PC-9 (cell line): ENCODE measurements around the gene SAMHD1. TPM values are rescaled to one million over a fixed set of nuclear protein-coding genes. Genes with fewer than 3 reads are reported as not detected.

ENCODE experiments used
- BruUV-seq: library from RNA; stranded (reverse); fragments of 400-500 nt; replicated peaks from 2 replicates; lab custom pipeline; 2021; lab: Mats Ljungman, UMichigan
- CTCF ChIA-PET: fragments of 300-600 bp; sonication (Branson Sonifier 250); formaldehyde crosslinking; loops from one replicate; lab custom pipeline; 2022; ENCODE audit warnings: antibody characterized with exemption; lab: Charles Lee
- POLR2A ChIA-PET: fragments of 300-600 bp; sonication (Branson Sonifier 250); formaldehyde crosslinking; loops from one replicate; lab custom pipeline; 2022; ENCODE audit warnings: antibody characterized with exemption; ENCODE audit not compliant: unreplicated experiment; lab: Charles Lee
- DNase-seq, 2 experiments: peaks; one replicate each; pipeline versions ENCODE4 v3.0.0 to v3.0.0-alpha.2; 2015 to 2022; ENCODE audit warnings: mixed read lengths in 1 of 2
- H2AFZ ChIP-seq: fragments of 200-600 bp; sonication (generic); 2 replicates; pipeline ENCODE4 v1.8.1; 2017; ENCODE audit warnings: antibody characterized with exemption
- H3F3A ChIP-seq: fragments of 200-600 bp; sonication (generic); 2 replicates; pipeline ENCODE4 v1.8.1; 2017; ENCODE audit warnings: antibody characterized with exemption, mild to moderate bottlenecking, low read depth; ENCODE audit not compliant: insufficient read depth
- H3K27ac ChIP-seq: fragments of 200-600 bp; sonication (generic); 2 replicates; pipeline ENCODE4 v1.6.1; 2016; ENCODE audit warnings: mixed run types
- H3K27me3 ChIP-seq: fragments of 200-600 bp; sonication (generic); 2 replicates; pipeline ENCODE4 v1.6.1; 2016; ENCODE audit warnings: low read depth, mixed run types; ENCODE audit not compliant: insufficient read depth
- H3K36me3 ChIP-seq: fragments of 200-600 bp; sonication (generic); 2 replicates; pipeline ENCODE4 v1.6.1; 2016; ENCODE audit warnings: low read depth, mixed run types
- H3K4me1 ChIP-seq: fragments of 200-600 bp; sonication (generic); replicated peaks from 2 replicates; pipeline ENCODE4 v1.6.1; 2016; ENCODE audit warnings: mixed run types; ENCODE audit not compliant: insufficient read depth
- H3K4me2 ChIP-seq: fragments of 200-600 bp; sonication (generic); 2 replicates; pipeline ENCODE4 v1.6.1; 2017; ENCODE audit warnings: mixed run types
- H3K4me3 ChIP-seq: fragments of 200-600 bp; sonication (generic); 2 replicates; pipeline ENCODE4 v1.6.1; 2016; ENCODE audit warnings: mixed run types
- H3K79me2 ChIP-seq: fragments of 200-600 bp; sonication (generic); 2 replicates; pipeline ENCODE4 v1.6.1; 2017; ENCODE audit warnings: low read depth, mixed run types
- H3K9me2 ChIP-seq: fragments of 200-600 bp; sonication (generic); 2 replicates; pipeline ENCODE4 v1.8.1; 2017; ENCODE audit warnings: mild to moderate bottlenecking; ENCODE audit not compliant: insufficient read depth
- H3K9me3 ChIP-seq: fragments of 200-600 bp; sonication (generic); 2 replicates; pipeline ENCODE4 v1.8.1; 2016; ENCODE audit warnings: low read depth; ENCODE audit not compliant: insufficient read depth
- H4K20me1 ChIP-seq: fragments of 200-600 bp; sonication (generic); 2 replicates; pipeline ENCODE4 v1.8.1; 2017; ENCODE audit not compliant: insufficient read depth
- CTCF ChIP-seq: fragments of 200-600 bp; sonication (generic); conservative IDR thresholded peaks from 2 replicates; pipeline ENCODE4 v1.6.1; 2017; ENCODE audit warnings: mixed run types, antibody characterized with exemption, mild to moderate bottlenecking, moderate library complexity
- EZH2 ChIP-seq: fragments of 200-600 bp; sonication (generic); IDR thresholded peaks from 2 replicates; pipeline ENCODE4 v1.8.0; 2017; ENCODE audit warnings: antibody characterized with exemption, low read depth
- intact Hi-C: fragments of 100-400 bp; cut with micrococcal nuclease; formaldehyde crosslinking; loops from one replicate; pipeline ENCODE4 v1.10.0; 2022; ENCODE audit not compliant: unreplicated experiment
- total RNA-seq: library from RNA; stranded (reverse); gene quantifications from 2 replicates; pipeline ENCODE4 v1.2.3, GENCODE V29; 2021

SAMHD1 gene
- total RNA-seq, 1 experiment from 2014 or later: 21.2 TPM

- Histone ChIP-seq H3K36me3 (no peaks in the 10 kb centered on the region), H3K79me2 (no peaks in the 10 kb centered on the region), H3K9me2 (no peaks in the 10 kb centered on the region), H3K4me2 (no peak overlapping the region), H3K4me3 (no peak overlapping the region), H3F3A (no peaks in the 10 kb centered on the region; the same call in 1 of the 2 replicates), H2AFZ (no peak overlapping the region), H3K4me1 (peaks cover 15% of the 10 kb centered on the region), H4K20me1 (no peaks in the 10 kb centered on the region), H3K9me3 (no peaks in the 10 kb centered on the region), H3K27me3 (no peaks in the 10 kb centered on the region), H3K27ac (no peak overlapping the region)
- no peak for DNase-seq
- no peak for TF ChIP-seq EZH2
- no peak for TF ChIP-seq CTCF
- no TSS peak for BruUV-seq
- intact Hi-C loops: no loop called here
- POLR2A ChIA-PET: interaction anchor here (0.5 kb wide), 1 partner anchor 693 kb away, joined by 4 read pairs; no protein-coding TSS in a partner anchor
- CTCF ChIA-PET: interaction anchor here (0.7 kb wide), 1 partner anchor 139 kb away, joined by 4 read pairs; no protein-coding TSS in a partner anchor
Measured at GRCh38 chr20:36925234-36925633, 26.3 kb downstream of the SAMHD1 start.

GRCh38 chr20:36924167-36925045, 27.1 kb downstream of the SAMHD1 start:
- Histone ChIP-seq H3K4me1 (peaks cover 15% of the 10 kb centered on the region), H3K4me3 (no peak overlapping the region), H3K4me2 (no peak overlapping the region), H2AFZ (no peak overlapping the region), H3K36me3 (no peaks in the 10 kb centered on the region), H3K9me2 (no peaks in the 10 kb centered on the region), H3K27ac (no peak overlapping the region), H3K9me3 (no peaks in the 10 kb centered on the region), H3K27me3 (no peaks in the 10 kb centered on the region), H3K79me2 (no peaks in the 10 kb centered on the region), H4K20me1 (no peaks in the 10 kb centered on the region), H3F3A (peaks cover 1% of the 10 kb centered on the region; the same call in 1 of the 2 replicates)
- ChIA-PET POLR2A (interaction anchor here (0.6 kb wide), 1 partner anchor 452 kb away, joined by 7 read pairs; no protein-coding TSS in a partner anchor), CTCF (interaction anchor here (0.7 to 1.0 kb wide), 3 partner anchors 140 to 1274 kb away, joined by 3 to 14 read pairs (median 4); no protein-coding TSS in a partner anchor)
- no peak for DNase-seq
- no TSS peak for BruUV-seq
- intact Hi-C loops: no loop called here
- TF ChIP-seq CTCF (no peak), EZH2 (no peak)

DNA sequence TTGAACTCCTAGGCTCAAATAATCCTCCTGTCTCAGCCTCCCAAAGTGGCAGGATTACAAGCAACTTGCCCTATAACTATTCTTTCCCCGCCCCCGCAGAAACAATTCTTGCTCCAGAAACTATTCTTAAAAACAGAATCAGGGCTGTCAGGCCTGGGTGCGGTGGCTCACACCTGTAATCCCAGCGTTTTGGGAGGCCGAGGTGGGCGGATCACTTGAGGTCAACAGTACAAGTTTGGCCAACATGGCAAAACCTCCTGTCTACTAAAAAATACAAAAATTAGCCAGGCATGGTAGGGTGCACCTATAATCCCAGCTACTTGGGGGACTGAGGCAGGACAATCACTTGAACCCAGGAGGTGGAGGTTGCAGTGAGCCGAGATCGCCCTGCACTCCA, 31.2 kb downstream of the SAMHD1 start:
- ChIA-PET CTCF (interaction anchor here (0.5 to 0.7 kb wide), 4 partner anchors 8 to 705 kb away, joined by 3 to 6 read pairs (median 4); a partner anchor contains a TSS), POLR2A (no interaction called here)

More for the DNA sequence above, 31.2 kb downstream of the SAMHD1 start:
- Histone ChIP-seq H3K79me2 (no peaks in the 10 kb centered on the region), H2AFZ (no peak overlapping the region), H3K9me2 (no peaks in the 10 kb centered on the region), H3K36me3 (no peaks in the 10 kb centered on the region), H3K4me1 (peaks cover 15% of the 10 kb centered on the region), H4K20me1 (no peaks in the 10 kb centered on the region), H3K27me3 (no peaks in the 10 kb centered on the region), H3K4me3 (no peak overlapping the region), H3K4me2 (no peak overlapping the region), H3F3A (peaks cover 3% of the 10 kb centered on the region), H3K9me3 (no peaks in the 10 kb centered on the region), H3K27ac (no peak overlapping the region)
- BruUV-seq: no TSS peak
- TF ChIP-seq CTCF (no peak), EZH2 (no peak)
- DNase-seq: no peak
- intact Hi-C loops: no loop called here
